Activated CD8-positive, alpha-beta memory T cell treated with anti-CD3 and anti-CD28 coated beads for 4 hours (primary cell): ENCODE measurements around the gene TPM2.
A peak's percentile ranks its signal among the peaks of the same experiment; 100 is the strongest.

Experiments
- DNase-seq, 2 donors: peaks; one replicate each; pipeline ENCODE4 v3.0.0-alpha.2; 2020; ENCODE audit warnings: low read depth in 2 of 2

The TPM2 gene

DNA sequence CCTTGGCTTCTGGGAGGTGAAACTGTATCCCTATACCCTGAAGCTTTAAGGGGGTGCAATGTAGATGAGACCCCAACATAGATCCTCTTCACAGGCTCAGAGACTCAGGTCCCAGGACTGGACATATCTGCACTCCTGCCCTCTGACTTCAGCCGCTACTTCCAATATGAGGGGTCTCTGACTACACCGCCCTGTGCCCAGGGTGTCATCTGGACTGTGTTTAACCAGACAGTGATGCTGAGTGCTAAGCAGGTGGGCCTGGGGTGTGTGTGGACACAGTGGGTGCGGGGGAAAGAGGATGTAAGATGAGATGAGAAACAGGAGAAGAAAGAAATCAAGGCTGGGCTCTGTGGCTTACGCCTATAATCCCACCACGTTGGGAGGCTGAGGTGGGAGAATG lies 10.6 kb downstream of the TPM2 start:
- no peak for DNase-seq

DNA sequence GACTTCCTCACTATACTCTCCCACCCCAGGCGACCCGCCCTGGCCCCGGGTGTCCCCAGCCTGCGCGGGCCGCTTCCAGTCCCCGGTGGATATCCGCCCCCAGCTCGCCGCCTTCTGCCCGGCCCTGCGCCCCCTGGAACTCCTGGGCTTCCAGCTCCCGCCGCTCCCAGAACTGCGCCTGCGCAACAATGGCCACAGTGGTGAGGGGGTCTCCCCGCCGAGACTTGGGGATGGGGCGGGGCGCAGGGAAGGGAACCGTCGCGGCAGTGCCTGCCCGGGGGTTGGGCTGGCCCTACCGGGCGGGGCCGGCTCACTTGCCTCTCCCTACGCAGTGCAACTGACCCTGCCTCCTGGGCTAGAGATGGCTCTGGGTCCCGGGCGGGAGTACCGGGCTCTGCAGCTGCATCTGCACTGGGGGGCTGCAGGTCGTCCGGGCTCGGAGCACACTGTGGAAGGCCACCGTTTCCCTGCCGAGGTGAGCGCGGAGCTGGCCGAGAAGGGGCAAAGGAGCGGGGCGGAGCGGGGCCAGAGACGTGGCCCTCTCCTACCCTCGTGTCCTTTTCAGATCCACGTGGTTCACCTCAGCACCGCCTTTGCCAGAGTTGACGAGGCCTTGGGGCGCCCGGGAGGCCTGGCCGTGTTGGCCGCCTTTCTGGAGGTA lies 13.9 kb downstream of the TPM2 start:
- DNase-seq = no peak

GRCh38 chr9:35675204-35675603 lies 14.5 kb downstream of the TPM2 start:
- DNase-seq = no peak

DNA sequence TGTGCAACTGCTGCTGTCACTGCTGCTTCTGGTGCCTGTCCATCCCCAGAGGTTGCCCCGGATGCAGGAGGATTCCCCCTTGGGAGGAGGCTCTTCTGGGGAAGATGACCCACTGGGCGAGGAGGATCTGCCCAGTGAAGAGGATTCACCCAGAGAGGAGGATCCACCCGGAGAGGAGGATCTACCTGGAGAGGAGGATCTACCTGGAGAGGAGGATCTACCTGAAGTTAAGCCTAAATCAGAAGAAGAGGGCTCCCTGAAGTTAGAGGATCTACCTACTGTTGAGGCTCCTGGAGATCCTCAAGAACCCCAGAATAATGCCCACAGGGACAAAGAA lies 15.7 kb downstream of the TPM2 start:
- DNase-seq = no peak

- DNase-seq = no peak
These were observed 16.3 kb downstream of the TPM2 start, which contains the start of gene CA9 for GRCh38 chr9:35673132-35674024. Gene CA9 (plus strand): TSS chr9:35673928. CDS start chr9:35673960, 32 bp downstream.

DNA sequence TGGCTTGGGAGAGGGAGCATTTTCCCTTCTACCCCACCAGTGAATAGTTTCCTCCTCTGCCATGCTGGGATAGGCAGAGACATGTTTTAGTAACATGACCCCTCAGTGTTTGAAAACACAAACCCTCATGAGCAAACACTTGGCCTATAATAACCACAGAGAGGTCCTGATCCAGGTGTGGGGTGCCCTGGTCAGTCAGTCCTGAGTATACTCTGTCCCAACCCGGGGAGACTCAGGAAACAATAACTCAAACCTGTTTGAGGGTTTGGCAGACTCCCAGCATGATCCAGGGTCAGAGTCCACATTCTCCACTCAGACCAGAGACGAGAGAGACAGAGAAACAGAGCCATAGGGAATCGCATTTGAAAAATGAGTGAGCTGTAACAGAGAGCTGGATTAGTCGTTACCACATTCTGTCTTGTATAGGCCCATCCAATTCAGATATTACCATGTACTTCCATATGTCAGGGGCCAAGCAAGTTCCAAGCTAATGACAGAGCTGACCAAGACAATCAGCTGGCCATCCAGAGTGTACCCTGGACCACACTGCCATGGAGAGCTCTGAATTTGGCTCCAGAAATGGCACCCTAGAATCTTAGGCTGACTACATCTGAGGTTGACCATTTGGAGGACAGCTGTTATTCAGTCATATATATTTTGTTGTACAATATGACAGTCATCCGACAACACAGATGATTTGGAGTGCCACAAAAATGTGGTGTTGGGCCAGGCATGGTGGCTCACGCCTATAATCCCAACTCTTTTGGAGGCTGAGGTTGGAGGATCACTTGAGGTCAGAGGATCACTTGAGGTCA lies 20.2 kb downstream of the TPM2 start:
- DNase-seq = no peak

DNA sequence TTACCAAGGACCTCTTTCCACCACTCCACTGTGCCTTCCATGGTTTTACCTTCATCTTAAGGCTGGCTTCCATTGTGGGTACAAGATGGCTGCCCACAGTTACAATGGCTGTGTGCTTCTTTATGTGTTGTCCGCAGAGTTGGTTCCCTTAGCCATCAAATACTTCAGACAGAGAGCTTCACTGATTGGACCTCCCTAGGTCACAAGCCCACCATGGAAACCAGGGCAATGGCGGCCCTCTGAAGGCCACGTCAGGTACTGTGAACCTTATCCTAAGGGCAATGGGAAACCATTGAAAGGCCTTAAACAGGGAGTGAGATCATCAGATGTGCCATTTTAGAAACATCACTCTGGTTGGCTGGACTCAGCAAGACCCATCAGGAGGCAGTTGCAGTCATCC lies 21.8 kb downstream of the TPM2 start:
- DNase-seq = no peak

DNA sequence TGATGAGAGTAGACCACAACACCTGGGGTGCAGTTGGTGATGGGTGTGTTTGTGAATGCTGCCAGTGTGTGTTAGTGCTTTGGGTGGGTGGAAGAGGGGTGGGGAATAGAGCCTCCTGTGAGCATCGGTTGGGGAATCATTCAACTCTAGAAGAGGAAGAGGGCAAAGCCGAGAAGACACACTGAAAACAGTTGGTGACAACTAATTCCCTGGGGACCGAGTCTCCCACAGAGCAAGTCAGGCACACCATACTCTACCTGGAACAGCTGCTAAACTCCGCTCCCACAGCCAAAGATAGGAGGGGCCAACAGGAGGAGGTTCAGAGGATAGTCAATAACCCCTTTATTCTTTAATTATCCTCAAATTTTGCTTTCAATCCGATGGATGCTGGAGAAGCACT lies 23.2 kb downstream of the TPM2 start:
- DNase-seq = no peak

- DNase-seq = no peak
These were observed 23.7 kb downstream of the TPM2 start for GRCh38 chr9:35666045-35666444.

DNA sequence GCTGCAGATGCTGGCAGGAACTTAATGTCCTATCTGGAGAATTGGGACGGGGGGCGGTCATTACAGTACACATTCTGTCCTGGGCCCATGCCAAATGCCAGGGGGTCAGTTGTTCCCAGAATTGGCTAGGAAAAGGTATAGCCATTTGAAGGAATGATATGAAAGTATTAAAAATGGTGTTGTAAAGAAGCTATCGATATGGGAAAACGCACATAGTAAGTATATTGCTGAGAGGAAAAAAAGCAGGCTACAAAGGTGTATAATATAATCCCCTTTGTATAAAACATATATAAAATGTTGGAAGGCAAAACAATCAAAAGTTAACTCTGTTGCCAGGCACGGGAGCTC lies 24.3 kb downstream of the TPM2 start:
- no peak for DNase-seq

DNA sequence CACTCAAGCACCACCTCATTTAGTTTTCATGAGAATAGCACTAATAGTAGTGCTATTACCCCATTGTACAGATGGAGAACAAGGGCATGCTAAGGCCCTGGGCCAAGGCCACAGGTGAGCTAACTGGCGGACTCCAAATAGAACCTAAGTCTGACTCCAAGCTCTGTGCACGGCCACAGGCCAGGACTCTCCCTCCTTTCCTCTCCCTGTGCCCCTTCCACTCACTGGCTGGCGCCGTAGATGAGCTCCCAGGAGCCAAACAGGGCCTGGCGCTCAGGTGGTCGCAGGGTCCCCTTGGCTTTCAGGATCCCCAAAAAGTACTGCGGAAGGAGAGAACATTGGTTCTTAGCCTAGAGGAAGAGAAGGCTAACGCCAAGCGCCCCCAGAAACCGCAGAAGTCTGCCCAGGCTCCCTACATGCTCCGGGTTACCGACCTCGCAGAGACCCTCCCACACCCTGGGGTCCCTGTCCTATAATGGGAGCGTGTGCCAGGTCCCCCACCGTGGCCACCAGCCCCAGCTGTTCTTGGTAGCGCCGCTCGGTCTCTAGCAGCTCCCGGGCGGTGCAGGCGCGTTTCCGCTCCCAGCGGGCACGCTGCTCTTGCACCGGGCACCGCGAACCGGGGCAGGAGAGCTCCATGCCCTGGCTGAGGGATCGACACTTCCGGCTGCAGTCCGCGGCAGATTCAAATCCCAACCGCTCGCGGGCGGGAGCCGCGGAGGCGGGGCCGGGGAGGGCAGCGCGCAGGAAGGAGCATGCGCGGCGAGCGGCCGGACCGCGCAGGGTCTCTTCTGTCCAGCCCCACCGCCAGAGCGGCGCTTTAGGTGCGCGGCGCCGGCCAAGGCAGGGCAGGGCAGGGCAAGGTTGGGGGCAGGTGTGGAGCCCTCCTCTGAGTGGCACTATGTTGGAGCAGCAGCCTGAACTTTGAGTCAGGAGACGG lies 24.9 kb downstream of the TPM2 start, which contains the start of gene ARHGEF39:
ARHGEF39 (minus strand) TSS at position 665 of the 940 bp plus-strand sequence; CDS start at position 639, 26 bp downstream.
- no peak for DNase-seq

- DNase-seq = no peak
These were observed 27.3 kb downstream of the TPM2 start for GRCh38 chr9:35662437-35662836.

- no peak for DNase-seq
These were observed 27.9 kb downstream of the TPM2 start for GRCh38 chr9:35661756-35662350.

GRCh38 chr9:35660966-35661415 lies 28.7 kb downstream of the TPM2 start:
- DNase-seq = no peak

DNA sequence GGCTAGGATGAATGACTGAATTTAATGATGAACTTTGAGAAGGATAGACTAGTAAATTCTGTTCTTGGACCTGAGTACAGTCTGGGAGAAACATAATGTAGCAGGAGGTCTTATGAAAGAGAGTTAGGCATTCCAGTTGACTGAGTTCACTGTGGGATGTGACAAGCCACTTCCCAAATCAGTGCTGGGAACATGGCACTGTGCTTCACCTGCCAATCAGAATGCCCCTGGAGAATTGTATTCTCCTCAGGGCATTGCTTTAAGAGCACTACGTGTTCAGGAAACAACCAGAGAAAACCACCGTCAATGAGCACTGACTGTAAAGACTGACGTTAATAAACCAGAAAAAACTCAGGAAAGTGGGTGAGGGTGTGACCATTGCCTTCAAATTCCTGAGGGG lies 30.4 kb downstream of the TPM2 start:
- no peak for DNase-seq

DNA sequence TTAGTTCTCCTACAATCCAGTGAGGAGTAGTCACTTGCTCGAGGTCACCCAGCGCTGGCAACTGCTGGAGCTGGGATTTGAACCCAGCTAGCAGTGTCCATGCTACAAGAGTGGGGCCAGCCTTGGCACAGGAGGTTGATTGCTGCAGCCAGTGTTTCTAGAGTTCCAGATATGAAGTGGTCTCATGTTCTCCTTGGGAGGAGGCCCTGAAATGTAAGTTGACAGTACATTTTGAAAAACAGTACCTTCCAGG lies 30.8 kb downstream of the TPM2 start:
- DNase-seq = no peak

- peak; percentile 60 to 63 for DNase-seq
These were observed 31.4 kb downstream of the TPM2 start, which contains the start of gene CCDC107 for GRCh38 chr9:35658137-35658967. Gene CCDC107 (plus strand): TSS chr9:35658292. CDS start chr9:35658380, 88 bp downstream.

DNA sequence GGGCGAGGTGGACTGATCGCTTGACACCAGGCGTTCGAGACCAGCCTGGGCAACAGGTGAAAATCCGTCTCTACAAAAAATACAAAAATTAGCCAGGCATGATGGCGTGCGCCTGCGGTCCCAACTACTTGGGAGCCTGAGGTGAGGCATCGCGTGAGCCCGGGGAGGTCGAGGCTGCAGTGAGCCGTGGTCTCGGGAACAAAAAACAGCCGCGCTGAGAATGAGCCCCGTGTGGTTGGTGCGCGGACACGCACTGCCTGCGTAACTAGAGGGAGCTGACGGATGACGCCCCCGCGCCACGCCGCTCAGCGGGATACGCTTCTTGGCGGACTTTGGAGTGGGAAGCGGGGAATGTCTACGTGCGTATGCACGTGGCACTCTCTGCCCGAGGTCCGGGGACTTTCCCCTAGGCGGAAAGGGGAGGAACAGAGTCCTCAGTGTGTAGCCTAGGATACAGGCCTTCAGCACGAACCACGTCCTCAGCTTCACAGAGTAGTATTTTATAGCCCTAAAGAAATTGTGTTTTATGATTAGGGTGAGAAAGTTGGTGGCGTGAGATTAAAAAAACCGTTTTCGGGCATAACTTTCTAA lies 32.1 kb downstream of the TPM2 start, which contains the start of gene RMRP:
RMRP (minus strand) TSS at position 474 of the 591 bp plus-strand sequence.
- DNase-seq = peak; percentile 83 to 92

GRCh38 chr9:35656831-35657545 lies 32.7 kb downstream of the TPM2 start:
- DNase-seq = no peak
